Hepatocyte (in vitro differentiated cells): Measurements from ENCODE around the gene SWAP70. TPM values are rescaled to one million over a fixed set of nuclear protein-coding genes. Genes with fewer than 3 reads are reported as not detected.

Source experiments
- DNase-seq: peaks from one replicate; pipeline ENCODE4 v3.0.0-alpha.2; 2016; ENCODE audit warnings: low spot score
- H2AFZ ChIP-seq: fragments of 200-600 bp; sonication (generic); 2 replicates; pipeline ENCODE4 v1.6.0; 2016; ENCODE audit warnings: antibody characterized with exemption, mild to moderate bottlenecking
- H3K27ac ChIP-seq: fragments of 200-600 bp; sonication (generic); 2 replicates; pipeline ENCODE4 v1.5.1; 2016; ENCODE audit warnings: mild to moderate bottlenecking
- H3K27me3 ChIP-seq: fragments of 200-600 bp; sonication (generic); 2 replicates; pipeline ENCODE4 v1.6.1; 2016
- H3K36me3 ChIP-seq: fragments of 200-600 bp; sonication (generic); replicated peaks from 2 replicates; pipeline ENCODE4 v1.5.1; 2016; ENCODE audit warnings: low read depth; ENCODE audit not compliant: insufficient read depth
- H3K4me1 ChIP-seq: fragments of 200-600 bp; sonication (generic); 2 replicates; pipeline ENCODE4 v1.5.1; 2016; ENCODE audit warnings: mild to moderate bottlenecking, moderate library complexity; ENCODE audit not compliant: insufficient read depth
- H3K4me2 ChIP-seq: fragments of 200-600 bp; sonication (generic); 2 replicates; pipeline ENCODE4 v1.6.0; 2016
- H3K4me3 ChIP-seq: fragments of 200-600 bp; sonication (generic); 2 replicates; pipeline ENCODE4 v1.5.1; 2016; ENCODE audit warnings: mild to moderate bottlenecking
- H3K79me2 ChIP-seq: fragments of 200-600 bp; sonication (generic); 2 replicates; pipeline ENCODE4 v1.6.0; 2017; ENCODE audit warnings: mild to moderate bottlenecking
- H3K9me2 ChIP-seq: fragments of 200-600 bp; sonication (generic); replicated peaks from 2 replicates; pipeline ENCODE4 v1.6.0; 2017; ENCODE audit warnings: mild to moderate bottlenecking; ENCODE audit not compliant: insufficient read depth
- H3K9me3 ChIP-seq: fragments of 200-600 bp; sonication (generic); 2 replicates; pipeline ENCODE4 v1.5.1; 2016; ENCODE audit warnings: low read depth, mild to moderate bottlenecking
- H4K20me1 ChIP-seq: fragments of 200-600 bp; sonication (generic); 2 replicates; pipeline ENCODE4 v1.6.0; 2016; ENCODE audit warnings: mild to moderate bottlenecking; ENCODE audit not compliant: insufficient read depth, poor library complexity, severe bottlenecking
- CTCF ChIP-seq: fragments of 200-600 bp; sonication (generic); IDR thresholded peaks from 2 replicates; pipeline ENCODE4 v1.5.1; 2016; ENCODE audit warnings: antibody characterized with exemption, mild to moderate bottlenecking; ENCODE audit not compliant: poor library complexity
- EZH2 ChIP-seq: fragments of 200-600 bp; sonication (generic); IDR thresholded peaks from 2 replicates; pipeline ENCODE4 v1.6.1; 2016; ENCODE audit warnings: antibody characterized with exemption, mild to moderate bottlenecking, borderline replicate concordance
- EZH2phosphoT487 ChIP-seq: fragments of 200-600 bp; sonication (generic); IDR thresholded peaks from one replicate; pipeline ENCODE4 v1.6.1; 2018; ENCODE audit warnings: antibody characterized with exemption, mild to moderate bottlenecking, low read depth, moderate library complexity; ENCODE audit not compliant: unreplicated experiment, severe bottlenecking
- WGBS: methylation state at CpG from one replicate; pipeline ENCODE4 v1.1.6; 2016; ENCODE audit warnings: low lambda C conversion rate; ENCODE audit errors: missing lambda C conversion rate; 5-methylcytosine and 5-hydroxymethylcytosine counted together
- polyA plus RNA-seq: library from polyadenylated mRNA; unstranded; fragments of >200 nt; fragmentation: Nextera tagmentation; extraction: Ambion mirVana; gene quantifications from 2 replicates; pipeline ENCODE4 v1.2.1, GENCODE V29; 2016
- total RNA-seq: library from RNA; depleted of rRNA; stranded (reverse); fragments of >200 nt; gene quantifications from 2 replicates; pipeline ENCODE4 v1.2.3, GENCODE V29; 2014

Gene SWAP70
- total and polyA plus RNA-seq, 2 experiments from 2014 or later, result 15.6 to 17.3 TPM

GRCh38 chr11:9797300-9797699 is 133.4 kb downstream of the SWAP70 start:
- Histone ChIP-seq H3K79me2 (no peaks in the 10 kb centered on the region), H3K36me3 (no peaks in the 10 kb centered on the region), H3K27me3 (no peaks in the 10 kb centered on the region), H3K9me3 (no peaks in the 10 kb centered on the region), H2AFZ (no peak overlapping the region), H4K20me1 (no peaks in the 10 kb centered on the region), H3K9me2 (no peaks in the 10 kb centered on the region), H3K27ac (no peak overlapping the region), H3K4me3 (no peak overlapping the region), H3K4me2 (no peak overlapping the region), H3K4me1 (peaks cover 9% of the 10 kb centered on the region)
- 96% methylated on average over 4 of the region's 4 CpGs for WGBS
- TF ChIP-seq EZH2phosphoT487 (no peak), EZH2 (no peak), CTCF (no peak)
- DNase-seq, result no peak

- Histone ChIP-seq H3K9me3 (no peaks in the 10 kb centered on the region), H4K20me1 (no peaks in the 10 kb centered on the region), H3K9me2 (no peaks in the 10 kb centered on the region), H3K27ac (no peak overlapping the region), H2AFZ (no peak overlapping the region), H3K36me3 (no peaks in the 10 kb centered on the region), H3K79me2 (no peaks in the 10 kb centered on the region), H3K4me3 (no peak overlapping the region), H3K4me1 (peaks cover 29% of the 10 kb centered on the region), H3K27me3 (no peaks in the 10 kb centered on the region), H3K4me2 (no peak overlapping the region)
- DNase-seq, result no peak
- TF ChIP-seq CTCF (no peak), EZH2 (no peak), EZH2phosphoT487 (no peak)
- WGBS, result 95% methylated on average over 3 of the region's 3 CpGs
Observed at GRCh38 chr11:9799886-9800285, 136.0 kb downstream of the SWAP70 start.

GRCh38 chr11:9802291-9802861 is 138.5 kb downstream of the SWAP70 start:
- peak; percentile 15 for DNase-seq
- no peak overlapping the region for H3K4me3 ChIP-seq
- H3K9me3 ChIP-seq, result no peaks in the 10 kb centered on the region
- no peak overlapping the region for H2AFZ ChIP-seq
- TF ChIP-seq EZH2phosphoT487 (no peak), CTCF (no peak), EZH2 (no peak)
- no peaks in the 10 kb centered on the region for H3K79me2 ChIP-seq
- 53% methylated on average over 3 of the region's 3 CpGs for WGBS
- H3K9me2 ChIP-seq, result no peaks in the 10 kb centered on the region
- no peaks in the 10 kb centered on the region for H4K20me1 ChIP-seq
- H3K4me2 ChIP-seq, result no peak overlapping the region
- peaks cover 29% of the 10 kb centered on the region for H3K4me1 ChIP-seq
- no peaks in the 10 kb centered on the region for H3K27me3 ChIP-seq
- H3K27ac ChIP-seq, result peak overlapping the region; percentile 48
- H3K36me3 ChIP-seq, result no peaks in the 10 kb centered on the region

Other genes with a start within 250 kb of the SWAP70 start
- 36.1 and 47.1 TPM in 2 replicates for gene ZNF143, start 203.1 kb upstream of the SWAP70 start, total RNA-seq
- gene ZNF143, start 203.1 kb upstream of the SWAP70 start, polyA plus RNA-seq, result 20.9 and 21.8 TPM in 2 replicates
- 91.0 and 101 TPM in 2 replicates for gene WEE1, start 90.4 kb upstream of the SWAP70 start, total RNA-seq
- 71.3 and 79.2 TPM in 2 replicates for gene WEE1, start 90.4 kb upstream of the SWAP70 start, polyA plus RNA-seq